Neural progenitor cell (in vitro differentiated cells): Measurements from ENCODE around the gene CERS1. TPM values are rescaled to one million over a fixed set of nuclear protein-coding genes. Genes with fewer than 3 reads are reported as not detected.

ENCODE experiments used
- DNase-seq: peaks from one replicate; pipeline ENCODE4 v3.0.0-alpha.2; 2016; ENCODE audit warnings: low spot score
- H2AFZ ChIP-seq: fragments of 200-600 bp; sonication (generic); replicated peaks from 2 replicates; pipeline ENCODE4 v1.6.1; 2016; ENCODE audit warnings: antibody characterized with exemption
- H3F3A ChIP-seq: fragments of 200-600 bp; sonication (generic); 2 replicates; pipeline ENCODE4 v1.6.1; 2016; ENCODE audit warnings: antibody characterized with exemption, low read depth
- H3K27ac ChIP-seq: fragments of 200-600 bp; sonication (generic); 2 replicates; pipeline ENCODE4 v1.5.1; 2016; ENCODE audit warnings: mild to moderate bottlenecking
- H3K27me3 ChIP-seq: fragments of 200-600 bp; sonication (generic); 2 replicates; pipeline ENCODE4 v1.6.1; 2016; ENCODE audit warnings: mild to moderate bottlenecking, moderate library complexity
- H3K36me3 ChIP-seq: fragments of 200-600 bp; sonication (generic); 2 replicates; pipeline ENCODE4 v1.5.1; 2016
- H3K4me1 ChIP-seq: fragments of 200-600 bp; sonication (generic); 2 replicates; pipeline ENCODE4 v1.6.1; 2016; ENCODE audit warnings: mixed run types
- H3K4me2 ChIP-seq: fragments of 200-600 bp; sonication (generic); 2 replicates; pipeline ENCODE4 v1.6.1; 2016
- H3K4me3 ChIP-seq: fragments of 200-600 bp; sonication (generic); 2 replicates; pipeline ENCODE4 v1.5.1; 2016
- H3K79me2 ChIP-seq: fragments of 200-600 bp; sonication (generic); 2 replicates; pipeline ENCODE4 v1.6.1; 2016; ENCODE audit warnings: low read depth
- H3K9ac ChIP-seq: fragments of 200-600 bp; sonication (generic); 2 replicates; pipeline ENCODE4 v1.6.1; 2016
- H3K9me3 ChIP-seq: fragments of 200-600 bp; sonication (generic); 2 replicates; pipeline ENCODE4 v1.5.1; 2016; ENCODE audit warnings: low read depth
- H4K20me1 ChIP-seq: fragments of 200-600 bp; sonication (generic); 2 replicates; pipeline ENCODE4 v1.6.1; 2016; ENCODE audit warnings: low read depth
- H3K27ac Mint-ChIP-seq: 3 replicates; pipeline ENCODE4 v1.8.0; 2021; ENCODE audit warnings: mixed read lengths
- H3K27me3 Mint-ChIP-seq: 2 replicates; pipeline ENCODE4 v1.8.0; 2022; ENCODE audit warnings: low read depth, mild to moderate bottlenecking, inconsistent platforms, moderate library complexity, mixed read lengths; ENCODE audit not compliant: insufficient read depth
- H3K36me3 Mint-ChIP-seq: 3 replicates; pipeline ENCODE4 v1.8.0; 2021; ENCODE audit warnings: mixed read lengths
- H3K4me1 Mint-ChIP-seq: 3 replicates; pipeline ENCODE4 v1.8.0; 2021; ENCODE audit warnings: mixed read lengths
- H3K4me3 Mint-ChIP-seq: 3 replicates; pipeline ENCODE4 v1.8.0; 2021; ENCODE audit warnings: mild to moderate bottlenecking, moderate library complexity, mixed read lengths
- H3K9me3 Mint-ChIP-seq: 3 replicates; pipeline ENCODE4 v1.8.0; 2020; ENCODE audit warnings: mixed read lengths
- EZH2 ChIP-seq: fragments of 200-600 bp; sonication (generic); IDR thresholded peaks from 2 replicates; pipeline ENCODE4 v1.6.1; 2017; ENCODE audit warnings: antibody characterized with exemption, mild to moderate bottlenecking, moderate library complexity
- EZH2phosphoT487 ChIP-seq: fragments of 200-600 bp; sonication (generic); IDR thresholded peaks from 2 replicates; pipeline ENCODE4 v1.6.1; 2017; ENCODE audit warnings: antibody characterized with exemption
- total RNA-seq: library from RNA; depleted of rRNA; stranded (reverse); fragments of >200 nt; gene quantifications from 2 replicates; pipeline ENCODE4 v1.2.3, GENCODE V29; 2015; ENCODE audit warnings: low replicate concordance
- TF ChIP-seq, protein P1 (sequence below): fragments of 200-600 bp; sonication (generic); IDR thresholded peaks from 2 replicates; pipeline ENCODE4 v1.5.1; 2017; ENCODE audit warnings: antibody characterized with exemption, mild to moderate bottlenecking

Gene CERS1
- total RNA-seq, 1 donor from 2014 or later, result 1.9 TPM

DNA sequence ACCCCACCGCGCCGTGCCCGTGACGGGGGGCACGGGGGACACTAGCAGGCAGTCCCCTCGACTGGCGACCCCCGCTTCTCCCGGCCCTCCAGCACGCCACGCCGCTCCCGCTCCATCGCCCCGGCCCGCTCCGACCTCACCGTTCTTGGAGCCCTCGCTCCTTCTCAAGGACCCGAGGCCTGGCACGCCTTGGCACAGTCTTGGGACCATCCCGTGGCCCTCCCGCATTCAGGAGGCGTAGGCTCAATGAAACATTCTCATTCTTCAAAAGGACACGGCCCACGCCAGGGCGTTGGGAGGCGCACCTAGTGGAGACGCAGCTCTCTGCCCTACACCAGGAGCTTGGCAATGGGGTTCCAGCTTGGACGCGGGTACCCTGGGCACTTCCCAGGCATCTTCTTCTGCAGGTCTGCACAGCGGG is 473 bp upstream of the CERS1 start:
- peak overlapping the region; percentile 45 for H2AFZ ChIP-seq
- Mint-ChIP-seq H3K9me3 (no peaks in the 10 kb centered on the region), H3K27ac (no peak overlapping the region), H3K4me3 (peak overlapping the region; percentile 90), H3K27me3 (peaks cover 6% of the 10 kb centered on the region), H3K4me1 (peaks cover 11% of the 10 kb centered on the region), H3K36me3 (peaks cover 2% of the 10 kb centered on the region)
- no peaks in the 10 kb centered on the region for H3K9me3 ChIP-seq
- H3K4me2 ChIP-seq, result peak overlapping the region; percentile 87
- H3F3A ChIP-seq, result peaks cover 27% of the 10 kb centered on the region
- H3K27ac ChIP-seq, result no peak overlapping the region
- H3K9ac ChIP-seq, result no peak overlapping the region
- TF ChIP-seq EZH2, result no peak
- TF ChIP-seq, protein P1, sequence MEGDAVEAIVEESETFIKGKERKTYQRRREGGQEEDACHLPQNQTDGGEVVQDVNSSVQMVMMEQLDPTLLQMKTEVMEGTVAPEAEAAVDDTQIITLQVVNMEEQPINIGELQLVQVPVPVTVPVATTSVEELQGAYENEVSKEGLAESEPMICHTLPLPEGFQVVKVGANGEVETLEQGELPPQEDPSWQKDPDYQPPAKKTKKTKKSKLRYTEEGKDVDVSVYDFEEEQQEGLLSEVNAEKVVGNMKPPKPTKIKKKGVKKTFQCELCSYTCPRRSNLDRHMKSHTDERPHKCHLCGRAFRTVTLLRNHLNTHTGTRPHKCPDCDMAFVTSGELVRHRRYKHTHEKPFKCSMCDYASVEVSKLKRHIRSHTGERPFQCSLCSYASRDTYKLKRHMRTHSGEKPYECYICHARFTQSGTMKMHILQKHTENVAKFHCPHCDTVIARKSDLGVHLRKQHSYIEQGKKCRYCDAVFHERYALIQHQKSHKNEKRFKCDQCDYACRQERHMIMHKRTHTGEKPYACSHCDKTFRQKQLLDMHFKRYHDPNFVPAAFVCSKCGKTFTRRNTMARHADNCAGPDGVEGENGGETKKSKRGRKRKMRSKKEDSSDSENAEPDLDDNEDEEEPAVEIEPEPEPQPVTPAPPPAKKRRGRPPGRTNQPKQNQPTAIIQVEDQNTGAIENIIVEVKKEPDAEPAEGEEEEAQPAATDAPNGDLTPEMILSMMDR, result no peak
- TF ChIP-seq EZH2phosphoT487, result no peak
- H3K27me3 ChIP-seq, result peaks cover 14% of the 10 kb centered on the region
- no peaks in the 10 kb centered on the region for H3K79me2 ChIP-seq
- no peaks in the 10 kb centered on the region for H3K36me3 ChIP-seq
- H4K20me1 ChIP-seq, result peaks cover 36% of the 10 kb centered on the region
- H3K4me1 ChIP-seq, result peaks cover 22% of the 10 kb centered on the region
- peak overlapping the region; percentile 50 for H3K4me3 ChIP-seq
- DNase-seq, result peak; percentile 38

DNA sequence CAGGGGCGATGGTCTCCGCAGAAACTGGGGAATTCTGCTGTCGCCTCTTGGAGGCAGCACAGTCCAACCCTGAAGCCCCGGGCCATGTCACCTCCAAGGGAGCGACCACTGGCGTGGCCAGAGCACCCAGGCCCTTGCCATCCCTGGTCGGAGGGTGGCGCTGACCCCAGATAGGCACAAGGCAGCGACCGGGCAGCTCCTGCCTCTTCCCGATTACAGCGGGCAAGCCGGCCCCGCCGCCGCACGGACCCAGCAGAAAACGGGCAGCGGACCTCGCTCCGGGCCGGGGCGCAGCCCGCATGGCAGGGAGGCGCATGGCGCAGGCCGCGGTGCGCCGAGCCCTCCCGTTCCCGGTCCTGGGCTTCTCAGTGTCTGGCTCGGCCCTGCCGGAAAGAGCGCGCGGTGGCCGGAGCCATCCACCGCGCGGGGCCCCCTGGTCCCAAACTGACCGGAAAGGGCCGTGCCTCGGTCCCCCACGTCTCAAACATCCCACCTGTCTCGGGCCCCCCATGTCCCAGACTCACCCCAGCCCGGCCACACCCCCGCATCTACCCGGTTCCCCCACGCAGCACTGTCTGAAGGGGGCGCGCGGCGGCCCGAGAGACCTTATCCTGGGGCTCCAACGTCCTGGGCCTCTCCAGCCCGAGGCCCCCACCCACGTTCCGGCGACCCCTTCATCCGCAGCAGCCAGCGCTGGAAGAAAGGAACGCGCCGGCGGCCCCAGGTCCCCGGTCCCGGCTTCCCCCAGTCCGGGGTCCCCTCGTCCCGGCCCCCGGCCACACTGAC is 727 bp downstream of the CERS1 start:
- Mint-ChIP-seq H3K4me1 (peaks cover 11% of the 10 kb centered on the region), H3K27ac (no peak overlapping the region), H3K36me3 (peaks cover 2% of the 10 kb centered on the region), H3K9me3 (no peaks in the 10 kb centered on the region), H3K4me3 (peak overlapping the region; percentile 89), H3K27me3 (peaks cover 2% of the 10 kb centered on the region)
- Histone ChIP-seq H2AFZ (peak overlapping the region; percentile 82), H3F3A (peaks cover 27% of the 10 kb centered on the region), H3K27me3 (peaks cover 14% of the 10 kb centered on the region), H3K36me3 (no peaks in the 10 kb centered on the region), H3K9ac (peak overlapping the region; percentile 15), H3K4me3 (peak overlapping the region; percentile 95), H3K79me2 (no peaks in the 10 kb centered on the region), H3K4me1 (peaks cover 22% of the 10 kb centered on the region), H3K4me2 (peak overlapping the region; percentile 92), H3K27ac (no peak overlapping the region), H4K20me1 (peaks cover 39% of the 10 kb centered on the region), H3K9me3 (no peaks in the 10 kb centered on the region)
- TF ChIP-seq EZH2phosphoT487, result no peak
- TF ChIP-seq, protein P1, result peak; percentile 64
- DNase-seq, result peak; percentile 90

DNA sequence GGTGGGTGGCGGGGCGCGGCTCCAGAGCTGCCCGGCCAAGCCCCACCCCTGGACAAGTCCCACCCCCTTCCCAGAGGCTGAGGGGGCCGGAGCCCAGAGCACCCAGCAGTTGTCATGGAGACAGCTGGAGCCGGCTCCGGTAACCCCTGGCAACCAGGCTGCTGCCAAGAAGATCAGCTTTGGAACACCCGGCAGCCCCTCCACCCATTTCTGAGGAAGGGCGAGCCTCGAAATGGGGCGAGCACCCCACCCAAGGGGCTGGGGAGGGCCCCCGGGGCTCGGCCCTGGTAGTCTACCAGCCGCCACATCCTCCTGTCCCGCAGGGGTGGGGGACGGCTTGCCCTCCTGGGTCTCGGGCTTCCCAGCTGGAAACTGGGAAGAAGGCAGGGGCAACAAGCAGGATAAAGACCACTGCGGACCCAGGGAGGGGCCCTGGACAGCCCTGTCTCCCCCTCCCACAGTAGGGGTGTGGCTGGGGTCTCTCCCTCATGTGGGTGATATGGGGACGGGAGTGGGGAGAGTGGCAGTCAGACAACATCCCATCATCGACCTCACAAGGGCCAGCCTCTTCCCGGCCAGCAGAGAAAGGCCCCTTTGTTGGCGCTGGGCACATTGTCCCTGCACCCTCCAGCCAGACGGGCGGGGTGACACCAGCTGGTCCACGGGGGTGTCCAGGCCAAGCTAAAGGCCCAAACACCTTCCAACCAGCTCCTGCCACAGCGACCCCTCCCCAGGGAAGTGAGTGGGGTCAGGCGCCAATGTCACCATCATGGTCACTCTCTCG is 1.5 kb downstream of the CERS1 start:
- TF ChIP-seq EZH2phosphoT487, result no peak
- TF ChIP-seq EZH2, result no peak
- TF ChIP-seq, protein P1, result no peak
- no peak overlapping the region for H2AFZ ChIP-seq
- peak; percentile 85 for DNase-seq
- H3K4me1 ChIP-seq, result peaks cover 22% of the 10 kb centered on the region
- H3K27ac Mint-ChIP-seq, result no peak overlapping the region
- no peaks in the 10 kb centered on the region for H3K9me3 ChIP-seq
- no peaks in the 10 kb centered on the region for H3K9me3 Mint-ChIP-seq
- H3K4me3 ChIP-seq, result peak overlapping the region; percentile 95
- H3K4me3 Mint-ChIP-seq, result peak overlapping the region; percentile 86
- H3K27me3 Mint-ChIP-seq, result peaks cover 4% of the 10 kb centered on the region
- no peak overlapping the region for H3K27ac ChIP-seq
- no peaks in the 10 kb centered on the region for H3K36me3 ChIP-seq
- no peak overlapping the region for H3K9ac ChIP-seq
- H3K4me1 Mint-ChIP-seq, result peaks cover 11% of the 10 kb centered on the region
- peaks cover 41% of the 10 kb centered on the region for H4K20me1 ChIP-seq
- H3K36me3 Mint-ChIP-seq, result peaks cover 9% of the 10 kb centered on the region
- no peaks in the 10 kb centered on the region for H3K79me2 ChIP-seq
- peaks cover 14% of the 10 kb centered on the region for H3K27me3 ChIP-seq
- peak overlapping the region; percentile 92 for H3K4me2 ChIP-seq
- peaks cover 27% of the 10 kb centered on the region for H3F3A ChIP-seq
